GM23338 (cell line): ENCODE data around the gene CAMKK2. TPM values are rescaled to one million over a fixed set of nuclear protein-coding genes. Genes with fewer than 3 reads are reported as not detected.

Experiments
- CREB1 ChIP-seq: fragments of 250-450 bp; sonication (Bioruptor Pico); IDR thresholded peaks from 2 replicates; pipeline ENCODE4 v1.5.0; 2020; ENCODE audit warnings: low read depth, mild to moderate bottlenecking, moderate library complexity
- EZH2 ChIP-seq: fragments of 200-600 bp; sonication (generic); IDR thresholded peaks from one replicate; pipeline ENCODE4 v1.8.0; 2017; ENCODE audit warnings: antibody characterized with exemption, mild to moderate bottlenecking, low read depth; ENCODE audit not compliant: unreplicated experiment
- EZH2phosphoT487 ChIP-seq: fragments of 200-600 bp; sonication (generic); IDR thresholded peaks from one replicate; pipeline ENCODE4 v1.8.1; 2018; ENCODE audit warnings: antibody characterized with exemption; ENCODE audit not compliant: unreplicated experiment
- NANOG ChIP-seq: IDR thresholded peaks from 2 replicates; pipeline ENCODE4 v1.6.1; 2016; ENCODE audit warnings: antibody characterized with exemption, borderline replicate concordance
- POLR2AphosphoS5 ChIP-seq: IDR thresholded peaks from 2 replicates; pipeline ENCODE4 v1.6.1; 2016; ENCODE audit warnings: antibody characterized with exemption, low read depth
- ZNF462 ChIP-seq: fragments of 250-450 bp; sonication (Bioruptor Pico); IDR thresholded peaks from 2 replicates; pipeline ENCODE4 v1.5.0; 2020; ENCODE audit warnings: mild to moderate bottlenecking, moderate library complexity
- polyA plus RNA-seq: library from polyadenylated mRNA; unstranded; fragments of >200 nt; fragmentation: Nextera tagmentation; extraction: Ambion mirVana; gene quantifications from 2 replicates; pipeline ENCODE4 v1.2.1, GENCODE V29; 2016
- total RNA-seq: library from RNA; depleted of rRNA; stranded (reverse); fragments of >200 nt; shearing (Covaris generic); gene quantifications from 2 replicates; pipeline ENCODE4 v1.2.3, GENCODE V29; 2014
- TF ChIP-seq, protein P1 (sequence below): IDR thresholded peaks from one replicate; pipeline ENCODE4 v1.6.1; 2018; ENCODE audit warnings: antibody characterized with exemption; ENCODE audit not compliant: unreplicated experiment

CAMKK2 gene
- total and polyA plus RNA-seq, 2 experiments from 2014 or later: 10.3 to 26.4 TPM

- no peak for TF ChIP-seq ZNF462
- TF ChIP-seq, protein P1, sequence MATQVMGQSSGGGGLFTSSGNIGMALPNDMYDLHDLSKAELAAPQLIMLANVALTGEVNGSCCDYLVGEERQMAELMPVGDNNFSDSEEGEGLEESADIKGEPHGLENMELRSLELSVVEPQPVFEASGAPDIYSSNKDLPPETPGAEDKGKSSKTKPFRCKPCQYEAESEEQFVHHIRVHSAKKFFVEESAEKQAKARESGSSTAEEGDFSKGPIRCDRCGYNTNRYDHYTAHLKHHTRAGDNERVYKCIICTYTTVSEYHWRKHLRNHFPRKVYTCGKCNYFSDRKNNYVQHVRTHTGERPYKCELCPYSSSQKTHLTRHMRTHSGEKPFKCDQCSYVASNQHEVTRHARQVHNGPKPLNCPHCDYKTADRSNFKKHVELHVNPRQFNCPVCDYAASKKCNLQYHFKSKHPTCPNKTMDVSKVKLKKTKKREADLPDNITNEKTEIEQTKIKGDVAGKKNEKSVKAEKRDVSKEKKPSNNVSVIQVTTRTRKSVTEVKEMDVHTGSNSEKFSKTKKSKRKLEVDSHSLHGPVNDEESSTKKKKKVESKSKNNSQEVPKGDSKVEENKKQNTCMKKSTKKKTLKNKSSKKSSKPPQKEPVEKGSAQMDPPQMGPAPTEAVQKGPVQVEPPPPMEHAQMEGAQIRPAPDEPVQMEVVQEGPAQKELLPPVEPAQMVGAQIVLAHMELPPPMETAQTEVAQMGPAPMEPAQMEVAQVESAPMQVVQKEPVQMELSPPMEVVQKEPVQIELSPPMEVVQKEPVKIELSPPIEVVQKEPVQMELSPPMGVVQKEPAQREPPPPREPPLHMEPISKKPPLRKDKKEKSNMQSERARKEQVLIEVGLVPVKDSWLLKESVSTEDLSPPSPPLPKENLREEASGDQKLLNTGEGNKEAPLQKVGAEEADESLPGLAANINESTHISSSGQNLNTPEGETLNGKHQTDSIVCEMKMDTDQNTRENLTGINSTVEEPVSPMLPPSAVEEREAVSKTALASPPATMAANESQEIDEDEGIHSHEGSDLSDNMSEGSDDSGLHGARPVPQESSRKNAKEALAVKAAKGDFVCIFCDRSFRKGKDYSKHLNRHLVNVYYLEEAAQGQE: no peak
- no peak for TF ChIP-seq EZH2
- TF ChIP-seq EZH2phosphoT487: no peak
- no peak for TF ChIP-seq POLR2AphosphoS5
- TF ChIP-seq CREB1 (CRISPR knock-in tag): no peak
- TF ChIP-seq NANOG: no peak
Measured at GRCh38 chr12:121205491-121205890, 91.0 kb downstream of the CAMKK2 start (continued).
